NCI-H2081 (cell line): ENCODE results near the gene WDR74.
"Not testable (repeated sequence)": the region's sequence is repeated elsewhere in the genome, so short reads cannot be mapped to it uniquely, and the experiment has no call there.

Experiments
- DNase-seq, 2 experiments: peaks; one replicate each; lab custom pipeline; 2025; lab: John Stamatoyannopoulos, UW

WDR74 gene

DNA sequence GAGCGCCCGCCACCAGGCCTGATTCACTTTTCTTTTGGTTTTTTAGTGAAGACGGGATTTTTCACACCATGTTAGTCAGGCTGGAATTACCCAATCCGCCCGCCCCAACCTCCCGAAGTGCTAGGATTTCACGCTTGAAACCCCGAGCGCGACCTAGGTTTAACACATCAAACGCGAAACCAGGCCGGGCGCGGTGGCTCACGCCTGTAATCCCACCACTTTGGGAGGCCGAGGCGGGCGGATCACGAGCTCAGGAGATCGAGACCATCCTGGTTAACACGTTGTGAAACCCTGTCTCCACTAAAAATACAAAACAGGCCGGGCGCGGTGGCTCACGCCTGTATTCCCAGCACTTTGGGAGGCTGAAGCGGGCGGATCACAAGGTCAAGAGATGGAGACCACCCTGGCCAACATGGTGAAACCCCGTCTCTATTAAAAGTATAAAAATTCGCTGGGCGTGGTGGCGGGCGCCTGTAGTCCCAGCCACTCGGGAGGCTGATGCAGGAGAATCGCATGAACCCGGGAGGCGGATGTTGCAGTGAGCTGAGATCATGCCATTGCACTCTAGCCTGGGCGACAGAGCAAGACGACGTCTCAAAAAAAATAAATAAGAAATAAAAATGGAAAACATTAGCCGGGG is 1.5 kb upstream of the WDR74 start:
- DNase-seq: peak; percentile 37 to 61

DNA sequence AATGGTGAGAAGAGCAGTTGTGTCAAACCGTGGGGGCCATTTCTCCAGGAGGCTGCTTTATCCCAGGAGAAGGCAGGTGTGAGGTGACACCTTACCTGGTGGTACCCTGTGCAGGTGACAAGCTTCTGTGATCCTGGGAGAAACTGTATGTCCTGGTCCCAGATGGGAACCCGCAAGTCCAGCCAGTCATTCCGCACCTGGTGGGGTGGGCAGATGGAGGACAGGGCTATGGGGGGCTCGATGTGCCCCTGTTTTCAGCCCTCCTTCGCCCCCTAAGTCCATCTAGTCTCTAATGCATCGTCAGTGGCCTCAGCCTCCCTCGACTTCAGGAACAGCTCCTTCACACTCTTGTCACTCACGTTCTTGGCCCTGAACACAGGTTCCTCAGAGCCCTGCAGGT is 4.1 kb downstream of the WDR74 start:
- no peak for DNase-seq

DNA sequence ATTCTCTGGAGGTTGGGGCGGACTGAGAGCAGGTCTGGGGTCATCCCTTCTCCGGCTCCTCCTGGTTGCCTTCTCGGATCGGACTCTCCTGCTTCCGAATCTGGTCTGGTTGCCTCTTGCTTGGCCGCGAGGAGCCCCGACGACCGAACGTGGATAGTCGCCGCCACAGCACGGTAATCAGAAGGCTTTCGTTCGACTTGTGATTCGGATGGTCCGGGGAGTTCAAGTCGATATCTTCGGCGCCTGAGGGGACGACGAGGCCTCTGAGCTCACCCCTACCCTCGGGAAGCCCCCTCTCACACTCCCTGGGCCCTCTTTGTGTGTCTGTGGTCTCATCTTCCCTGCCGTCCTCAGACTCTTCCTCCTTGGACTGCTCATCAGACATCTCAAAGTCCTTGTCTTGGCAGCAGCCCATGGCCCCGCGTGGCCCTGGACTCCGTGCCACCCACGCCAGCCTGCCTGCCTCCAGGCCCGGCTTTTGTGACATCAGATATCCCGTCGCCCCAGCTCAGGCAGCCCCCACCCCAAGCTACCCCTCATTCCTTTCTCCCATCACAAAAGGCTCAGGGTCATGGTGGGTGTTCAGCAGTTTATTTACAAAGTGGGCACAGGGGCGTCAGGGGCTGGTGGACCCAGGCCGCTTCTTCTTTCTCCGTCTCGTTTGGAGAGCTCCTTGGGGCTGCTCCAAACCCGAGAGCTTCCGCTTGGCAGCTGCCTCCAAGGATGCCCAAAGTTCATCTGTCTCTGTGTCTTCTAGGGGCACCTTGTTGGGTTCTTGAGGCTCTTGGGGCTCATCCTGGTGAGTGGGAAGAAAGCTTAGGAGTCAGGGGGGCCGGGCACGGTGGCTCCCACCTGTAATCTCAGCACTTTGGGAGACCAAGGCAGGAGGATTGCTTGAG is 6.8 kb downstream of the WDR74 start, which contains the start of gene TEX54:
TEX54 (minus strand) TSS at position 506 of the 899 bp plus-strand sequence.
- DNase-seq: peak in 1 of 2 experiments; percentile 36

DNA sequence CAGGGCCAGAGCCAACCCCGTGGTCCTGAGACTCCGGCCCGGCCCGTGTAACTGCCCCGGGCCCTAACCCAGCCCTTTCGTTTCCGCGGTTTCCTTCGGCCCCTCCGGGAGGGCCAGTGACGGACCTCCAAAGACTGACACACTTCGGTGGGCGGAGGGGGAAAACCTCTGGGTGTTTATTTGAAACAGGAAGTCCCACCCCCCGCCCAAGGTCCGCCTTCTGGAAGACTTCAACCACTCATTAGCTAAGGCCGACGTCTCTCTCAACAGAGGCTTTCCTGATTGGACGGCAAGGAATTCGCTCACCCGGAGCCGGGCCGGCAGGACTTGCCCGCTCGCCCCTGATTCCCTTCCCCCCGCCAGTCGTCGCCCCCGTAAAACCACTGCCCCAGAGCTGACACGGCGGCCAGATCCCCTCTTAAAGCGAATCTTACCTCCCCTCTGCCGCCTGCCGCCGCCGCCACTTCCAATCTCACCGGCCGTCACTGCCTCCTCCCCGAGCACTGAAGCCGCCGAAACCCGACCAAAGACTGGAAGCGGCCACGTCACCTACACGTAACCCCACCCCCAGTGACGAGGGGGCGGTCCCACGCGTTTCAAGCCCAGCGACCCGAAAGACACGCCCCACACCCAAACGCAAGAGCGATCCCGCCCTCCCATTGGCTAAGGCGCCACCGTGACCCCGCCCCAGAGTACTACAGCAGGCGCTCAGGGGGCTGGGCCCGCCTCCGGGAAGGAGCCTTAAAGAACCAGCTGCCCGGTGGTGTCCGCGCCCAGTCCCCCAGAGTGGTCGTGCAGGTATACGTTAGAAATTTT is 7.7 kb downstream of the WDR74 start, which contains the start of gene STX5:
STX5 (minus strand) TSS at position 532 of the 816 bp plus-strand sequence. CDS start 808 bp downstream, outside the sequence.
- peak; percentile 97 to 98 for DNase-seq

DNA sequence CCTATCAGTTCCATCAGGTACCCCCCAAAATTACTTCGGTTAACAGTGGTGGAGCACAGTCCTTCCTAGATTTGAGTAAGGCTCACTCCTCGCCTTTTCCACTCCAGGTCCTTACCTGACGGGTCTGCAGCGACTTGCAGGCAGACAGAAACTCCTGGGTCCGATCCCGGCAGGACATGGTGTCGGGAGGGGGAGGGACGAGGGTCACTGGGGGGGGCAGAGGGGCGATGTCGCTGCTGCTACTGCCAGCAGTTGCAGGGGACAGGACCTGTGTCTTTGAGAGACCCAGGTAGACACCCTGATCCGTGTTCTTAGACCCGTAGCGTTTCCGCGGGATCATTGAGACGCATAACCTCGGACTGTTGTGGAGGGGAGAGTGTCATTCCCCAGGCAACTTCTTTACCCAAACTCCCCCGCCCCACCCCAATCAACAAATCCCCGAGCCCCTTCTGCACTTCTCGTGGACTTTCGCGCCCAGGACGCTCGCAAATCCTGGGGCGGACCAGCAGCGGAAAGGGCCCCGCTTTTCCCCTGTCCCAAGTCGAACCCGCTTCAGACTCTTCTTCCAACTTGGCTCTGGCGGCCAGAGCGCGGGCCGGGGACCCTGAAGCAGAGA is 8.4 kb downstream of the WDR74 start:
- DNase-seq: no peak

DNA sequence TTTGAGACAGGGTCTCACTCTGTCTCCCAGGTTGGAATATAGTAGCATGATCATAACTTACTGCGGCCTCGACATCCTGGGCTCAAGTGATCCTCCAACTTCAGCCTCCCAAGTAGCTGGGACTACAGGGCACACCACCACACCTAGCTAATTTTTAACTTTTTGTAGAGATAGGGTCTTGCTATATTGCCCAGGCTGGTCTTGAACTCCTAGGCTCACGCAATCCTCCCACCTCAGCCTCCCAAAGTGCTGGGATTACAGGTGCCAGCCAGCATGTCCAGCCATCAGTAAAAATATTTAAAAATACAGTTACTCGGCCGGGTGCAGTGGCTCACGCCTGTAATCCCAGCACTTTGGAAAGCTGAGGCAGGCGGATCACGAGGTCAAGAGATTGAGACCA is 11.3 kb downstream of the WDR74 start:
- DNase-seq: not testable (repeated sequence)

DNA sequence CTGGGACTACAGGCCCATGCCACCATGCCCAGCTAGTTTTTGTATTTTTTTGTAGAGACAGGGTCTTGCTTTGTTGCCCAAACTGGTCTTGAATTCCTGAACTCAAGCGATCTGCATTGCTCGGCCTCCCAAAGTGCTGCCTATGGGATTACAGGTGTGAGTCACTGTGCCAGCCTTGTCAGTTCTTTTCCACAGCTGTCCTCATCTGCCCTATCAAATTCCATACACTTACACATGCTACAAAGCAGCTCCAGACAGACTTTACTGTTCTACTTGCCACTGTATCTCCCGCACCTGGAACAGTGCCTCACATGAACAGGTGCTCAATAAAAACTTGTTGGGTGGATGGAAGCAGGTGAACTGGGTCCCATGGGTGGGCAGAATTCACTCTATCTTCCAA is 15.7 kb downstream of the WDR74 start:
- DNase-seq: no peak

DNA sequence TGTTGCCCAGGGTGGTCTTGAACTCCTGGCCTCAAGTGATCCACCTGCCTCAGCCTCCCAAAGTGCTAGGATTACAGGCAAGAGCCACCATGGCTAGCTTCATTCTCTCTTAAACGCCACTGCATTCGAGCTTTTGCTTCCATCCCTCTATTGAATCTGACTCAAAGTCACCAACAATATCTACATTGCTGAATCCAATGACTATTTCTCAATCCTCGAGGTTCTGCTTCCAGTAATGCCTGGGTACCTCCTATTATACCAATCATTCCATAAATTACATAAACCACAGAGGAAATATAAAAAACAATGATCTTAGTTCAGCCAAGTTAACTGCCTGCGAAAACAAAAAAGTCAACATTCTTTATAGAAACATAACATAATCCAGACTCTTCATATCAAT is 22.3 kb downstream of the WDR74 start:
- DNase-seq: no peak

DNA sequence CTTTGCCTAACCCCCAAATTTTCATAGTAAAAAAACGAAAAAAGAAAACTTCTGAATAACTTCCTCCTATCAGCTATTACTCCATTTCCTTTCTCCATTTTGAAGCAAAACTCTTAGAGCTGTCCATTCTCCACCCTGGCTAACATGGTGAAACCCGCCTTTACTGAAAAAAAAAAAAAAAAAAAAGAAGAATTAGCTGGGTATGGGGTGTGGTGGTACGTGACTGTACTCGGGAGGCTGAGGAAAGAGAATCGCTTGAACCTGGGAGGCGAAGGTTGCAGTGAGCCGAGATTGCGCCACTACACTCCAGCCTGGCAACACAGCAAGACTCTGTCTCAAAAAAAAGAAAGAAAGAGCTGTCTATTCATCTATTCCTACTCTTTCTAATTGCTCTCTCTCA is 22.8 kb downstream of the WDR74 start:
- DNase-seq: no peak

DNA sequence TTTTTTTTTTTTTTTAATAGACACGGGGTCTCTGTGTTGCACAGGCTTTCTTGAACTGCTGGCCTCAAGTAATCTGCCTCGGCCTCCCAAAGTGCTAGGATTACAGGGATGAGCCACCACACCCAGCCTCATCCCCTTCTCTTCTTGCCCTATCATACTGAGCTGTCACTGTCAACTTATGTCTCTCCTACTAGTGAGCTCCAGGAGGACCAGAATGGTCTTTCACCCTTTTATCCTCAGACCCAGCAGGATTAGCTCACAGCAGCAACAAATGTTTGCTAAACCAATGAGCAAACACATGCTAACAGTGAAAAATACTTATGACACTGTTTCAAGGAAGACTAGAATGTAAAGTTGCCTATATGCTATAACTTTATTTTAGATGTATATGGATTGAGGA is 27.7 kb downstream of the WDR74 start:
- no peak for DNase-seq

DNA sequence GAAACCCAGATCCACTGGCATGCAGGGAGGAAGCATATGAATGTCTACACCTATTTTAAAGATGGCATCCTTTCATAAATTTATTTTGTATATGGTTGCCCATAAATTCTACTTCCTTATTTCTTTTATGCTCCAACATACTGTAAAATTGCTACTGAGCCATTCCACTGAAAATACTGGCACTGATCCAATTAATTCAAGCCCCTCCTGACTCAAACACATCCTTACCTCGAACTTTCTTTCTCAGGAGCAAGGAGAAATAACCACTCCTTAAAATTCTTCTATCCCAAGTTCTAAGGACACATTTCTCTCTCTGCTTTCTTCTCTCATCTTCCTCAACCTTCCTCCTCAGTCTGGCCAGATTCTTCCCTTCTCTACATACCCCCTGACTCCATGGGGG is 28.6 kb downstream of the WDR74 start:
- DNase-seq: no peak

DNA sequence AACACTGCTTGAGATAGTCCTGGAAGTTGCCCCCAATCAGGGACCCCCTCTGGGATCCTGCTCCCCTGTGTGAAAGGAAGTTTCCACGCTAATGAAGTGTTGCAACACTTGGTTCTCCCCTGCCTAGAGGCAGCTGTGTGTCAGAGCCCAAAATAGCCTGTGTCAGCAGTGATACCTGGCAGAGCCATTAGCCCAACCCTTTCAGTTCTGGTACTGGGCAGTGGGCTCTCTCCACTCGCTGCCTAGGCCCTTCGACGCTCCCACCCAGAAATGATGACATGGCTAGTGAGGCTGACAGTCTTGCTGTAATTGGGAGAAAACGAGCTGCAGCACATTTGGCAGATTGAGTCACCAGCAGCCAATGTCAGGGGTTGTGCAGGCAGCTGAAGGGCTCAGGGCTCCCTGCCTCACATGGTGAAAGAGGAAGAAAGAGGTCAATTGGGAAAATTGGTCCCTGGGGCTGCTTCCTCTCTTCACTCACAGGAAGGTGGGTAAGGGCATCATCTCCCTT is 32.7 kb downstream of the WDR74 start:
- no peak for DNase-seq

DNA sequence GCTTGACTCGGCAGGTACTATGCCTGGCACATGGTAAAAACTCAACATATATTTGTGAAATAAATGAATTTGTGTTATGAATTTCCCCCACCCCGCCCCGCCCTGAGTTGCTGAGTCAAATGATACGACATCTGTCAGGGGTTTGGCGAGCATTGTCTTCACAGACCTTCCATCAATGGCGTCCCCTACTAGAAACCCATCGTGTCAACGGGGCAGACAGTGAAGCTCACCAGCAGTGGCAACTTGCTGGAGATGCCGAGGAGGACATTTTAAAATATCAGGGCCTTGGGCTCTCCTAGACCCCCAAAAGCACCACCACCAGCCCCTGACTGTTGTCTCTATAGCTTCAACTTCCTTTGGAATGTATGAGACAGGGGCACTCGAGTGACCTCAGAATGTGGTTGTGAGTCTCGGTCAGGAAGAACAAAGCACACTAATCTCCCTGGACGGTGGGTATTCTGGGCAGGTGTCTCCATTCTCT is 33.4 kb downstream of the WDR74 start:
- no peak for DNase-seq

DNA sequence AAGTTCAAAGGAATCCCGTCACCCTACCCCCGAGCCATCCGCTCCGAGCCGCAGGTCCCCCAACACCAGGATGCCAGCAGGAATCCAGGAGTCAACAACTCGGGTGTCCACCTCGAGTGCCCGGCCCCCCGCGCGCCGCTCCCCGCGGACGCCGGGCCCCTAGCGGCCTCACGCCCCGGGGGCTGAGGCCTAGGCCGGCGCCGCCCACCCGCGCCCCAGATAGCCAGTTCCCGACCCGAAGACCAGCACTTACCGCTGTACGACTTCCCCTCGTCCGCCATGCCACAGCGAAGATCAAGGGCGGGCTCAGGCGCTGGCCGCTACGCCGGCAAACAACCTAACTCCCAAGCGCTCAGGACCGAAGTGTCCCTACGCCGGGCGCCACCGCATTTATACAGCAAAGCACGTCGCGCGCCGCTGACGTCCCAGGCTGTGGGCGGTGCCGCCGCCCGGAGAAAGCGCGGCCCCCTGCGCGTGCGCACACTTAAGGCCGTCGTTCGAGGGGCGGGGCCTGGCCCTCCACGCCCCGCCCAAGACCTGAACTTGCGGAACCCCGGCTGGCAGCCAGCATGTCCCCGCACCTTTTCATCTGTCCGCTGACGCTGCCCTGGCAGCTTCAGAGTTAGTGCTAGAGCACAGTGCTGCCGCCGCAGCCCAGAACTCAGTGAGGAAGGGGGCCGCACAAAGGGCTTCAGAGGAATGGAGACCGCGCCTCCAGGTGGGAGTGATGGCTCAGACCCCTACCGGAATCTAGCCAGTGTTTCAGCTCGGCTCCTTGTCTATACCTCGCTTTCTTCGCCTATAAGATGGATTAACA is 34.1 kb downstream of the WDR74 start, which contains the start of gene NXF1:
NXF1 (minus strand) TSS at position 365 of the 817 bp plus-strand sequence; CDS start at position 281, 84 bp downstream.
- DNase-seq: peak; percentile 91 to 95

DNA sequence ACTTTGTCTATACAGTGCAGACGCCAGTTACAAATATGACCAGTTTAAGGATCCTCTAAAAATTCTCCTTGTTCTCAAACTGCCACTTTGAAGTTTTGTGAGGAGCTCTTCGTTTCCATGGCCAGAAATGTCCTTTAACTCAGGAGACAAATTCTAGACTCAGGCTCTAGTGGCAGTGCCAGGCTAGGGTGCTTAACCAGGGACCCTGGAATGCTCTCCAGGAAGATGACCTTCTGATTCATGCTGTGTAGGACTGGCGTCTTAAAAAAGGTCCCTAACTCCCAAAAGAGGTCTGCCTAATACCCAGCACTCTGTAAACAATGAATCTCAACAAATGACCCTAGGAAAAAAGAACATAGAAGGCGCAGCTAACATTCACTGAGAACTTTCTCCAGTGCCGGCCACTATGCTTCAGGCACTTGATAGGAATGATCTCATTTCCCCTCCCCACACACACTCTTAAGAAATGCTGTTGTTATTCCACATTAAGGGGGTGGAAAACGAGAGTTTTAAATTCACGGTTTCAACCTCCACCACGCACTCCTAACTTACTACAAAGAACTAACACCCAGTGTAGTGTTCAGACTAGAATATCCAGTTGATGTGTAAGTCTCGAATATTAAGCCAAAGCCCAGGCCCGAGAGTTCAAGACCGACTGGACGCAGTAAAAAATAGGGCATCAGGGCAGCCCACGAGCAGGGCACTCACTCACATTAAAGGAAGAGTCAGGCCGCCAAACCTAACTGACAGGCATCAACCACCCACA is 34.9 kb downstream of the WDR74 start:
- DNase-seq: no peak

DNA sequence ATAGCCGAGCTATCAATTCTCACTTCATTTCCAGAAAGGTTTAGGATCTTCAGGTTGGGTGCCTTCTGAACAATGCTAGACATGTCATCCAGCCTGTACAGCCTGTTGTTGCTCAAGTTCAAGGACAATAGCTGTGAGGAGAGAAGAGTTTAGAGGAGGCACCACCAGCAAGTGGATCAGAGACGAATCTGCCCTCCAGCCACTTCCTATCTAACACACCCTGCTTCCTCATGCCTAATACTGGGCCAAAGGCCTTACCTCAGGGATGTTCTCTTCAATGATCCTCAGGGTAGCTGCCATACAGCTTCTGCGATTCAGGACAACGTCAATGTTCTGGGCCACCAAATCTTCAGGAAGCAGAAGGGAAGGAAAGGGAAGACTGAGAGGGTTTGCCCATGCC is 38.3 kb downstream of the WDR74 start:
- no peak for DNase-seq

DNA sequence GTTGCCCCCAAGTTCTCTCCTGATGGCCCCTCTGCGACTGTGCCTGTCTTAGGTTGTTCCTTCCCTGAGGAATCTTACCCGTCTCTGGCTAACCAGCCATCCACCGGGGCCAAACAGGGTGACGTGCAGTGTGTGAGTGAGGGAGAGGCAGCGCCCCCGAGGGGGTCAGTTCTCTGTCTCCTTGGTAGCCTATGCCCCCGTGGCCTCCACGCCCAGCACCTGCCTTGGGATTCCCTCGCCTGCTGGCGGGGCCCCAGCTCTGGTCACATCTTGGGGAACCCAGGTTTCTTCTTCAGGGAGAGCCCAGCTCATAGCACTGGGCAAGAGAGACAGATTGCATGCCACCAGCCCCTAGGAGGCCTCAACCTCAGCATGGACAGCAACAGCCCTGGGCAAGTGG is 39.9 kb downstream of the WDR74 start:
- DNase-seq: no peak

DNA sequence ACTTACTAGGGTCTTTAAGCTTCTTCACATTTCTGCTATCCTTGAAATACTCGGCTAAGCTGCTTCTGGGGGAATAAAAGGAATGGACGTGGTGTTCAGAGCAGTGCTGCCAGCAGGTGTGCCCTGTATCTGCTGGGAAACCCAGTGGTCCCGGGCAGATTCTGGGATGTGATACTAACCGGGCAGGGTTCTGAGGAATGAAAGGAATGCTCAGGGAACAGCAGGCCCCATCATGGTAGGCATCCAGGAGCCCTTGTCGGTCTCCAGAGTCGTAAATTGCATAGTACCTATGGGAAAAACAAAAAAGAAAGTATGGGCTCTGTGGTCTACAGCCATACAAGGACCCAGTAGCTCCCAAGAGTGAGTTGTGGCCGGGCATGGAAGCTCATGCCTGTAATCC is 43.1 kb downstream of the WDR74 start:
- DNase-seq: no peak

DNA sequence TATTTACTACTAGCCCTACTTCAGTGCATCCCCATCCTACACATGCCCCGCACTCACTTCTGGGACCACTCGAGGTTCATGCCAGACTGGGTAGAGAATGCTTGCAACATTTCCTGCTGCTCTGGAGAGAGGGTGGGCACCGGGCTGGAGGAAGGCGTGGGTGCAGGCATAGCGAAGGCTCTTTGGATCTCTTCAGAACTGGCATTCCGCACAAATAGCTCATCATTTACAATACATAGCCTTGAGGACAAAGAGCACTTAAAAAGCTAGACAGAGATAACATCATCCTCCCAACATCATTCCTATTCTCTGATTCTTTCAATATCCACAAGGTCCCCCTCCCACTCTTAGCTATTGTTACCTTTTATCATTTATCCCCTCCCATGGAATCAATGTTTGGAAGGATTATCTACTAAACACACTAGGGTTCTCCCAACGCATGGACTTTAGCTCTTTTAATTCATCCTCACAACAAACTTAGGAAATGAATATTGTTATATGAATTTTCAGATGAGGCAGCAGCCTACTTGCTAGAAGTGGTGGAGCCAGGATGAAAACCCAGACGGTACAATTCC is 45.1 kb downstream of the WDR74 start:
- DNase-seq: no peak
